NCI-H2171 (cell line): ENCODE results near the gene RGS3.
"Not testable (repeated sequence)": the region's sequence is repeated elsewhere in the genome, so short reads cannot be mapped to it uniquely, and the experiment has no call there.

ENCODE experiments used
- DNase-seq: peaks from one replicate; lab custom pipeline; 2025; lab: John Stamatoyannopoulos, UW

RGS3 gene

DNA sequence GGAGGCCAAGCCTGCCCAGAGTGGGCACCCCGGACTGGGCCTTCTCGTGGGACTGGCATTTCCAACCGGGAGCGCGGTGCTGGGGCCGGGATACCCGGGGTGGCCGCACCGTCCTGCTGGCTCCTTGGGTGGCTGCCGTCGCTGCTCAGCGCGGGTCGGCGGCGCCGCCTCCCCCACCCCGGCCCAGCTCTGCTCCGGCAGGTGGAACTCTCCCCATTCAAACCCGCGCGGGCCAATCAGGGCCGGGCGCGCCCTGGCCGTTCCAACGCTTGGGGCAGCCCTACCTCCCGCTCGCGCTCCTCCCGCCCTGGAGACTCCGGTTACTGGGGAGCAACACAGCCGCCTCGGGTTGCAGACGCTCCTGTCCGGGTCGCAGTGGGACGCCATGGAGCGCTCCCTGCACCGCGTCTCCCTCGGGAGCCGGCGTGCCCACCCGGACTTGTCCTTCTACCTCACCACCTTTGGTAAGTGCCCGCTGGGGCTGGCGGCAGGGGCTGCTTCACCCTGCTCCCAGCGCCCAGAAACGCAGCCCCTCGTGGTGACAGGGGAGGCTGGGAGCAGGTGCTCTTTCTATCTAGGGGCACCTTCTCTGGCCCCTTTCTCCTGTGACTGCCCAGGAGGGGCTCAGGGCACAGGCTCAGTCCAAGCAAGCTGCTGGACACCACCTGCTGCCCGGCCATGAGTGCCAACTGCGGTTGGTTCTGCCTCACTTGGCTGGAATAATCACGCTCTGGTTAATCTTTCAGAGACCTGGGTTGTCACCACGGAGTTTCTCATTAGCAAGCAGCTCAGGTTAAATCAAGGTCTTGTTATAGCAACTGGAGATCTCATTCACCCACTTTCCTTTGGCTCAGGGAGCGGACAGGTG lies at the start of gene RGS3:
Gene RGS3, plus strand, starts transcription at position 310 of the 868 bp plus-strand sequence. Its CDS starts 76 bp downstream, at position 386.
- peak; percentile 80 for DNase-seq

DNA sequence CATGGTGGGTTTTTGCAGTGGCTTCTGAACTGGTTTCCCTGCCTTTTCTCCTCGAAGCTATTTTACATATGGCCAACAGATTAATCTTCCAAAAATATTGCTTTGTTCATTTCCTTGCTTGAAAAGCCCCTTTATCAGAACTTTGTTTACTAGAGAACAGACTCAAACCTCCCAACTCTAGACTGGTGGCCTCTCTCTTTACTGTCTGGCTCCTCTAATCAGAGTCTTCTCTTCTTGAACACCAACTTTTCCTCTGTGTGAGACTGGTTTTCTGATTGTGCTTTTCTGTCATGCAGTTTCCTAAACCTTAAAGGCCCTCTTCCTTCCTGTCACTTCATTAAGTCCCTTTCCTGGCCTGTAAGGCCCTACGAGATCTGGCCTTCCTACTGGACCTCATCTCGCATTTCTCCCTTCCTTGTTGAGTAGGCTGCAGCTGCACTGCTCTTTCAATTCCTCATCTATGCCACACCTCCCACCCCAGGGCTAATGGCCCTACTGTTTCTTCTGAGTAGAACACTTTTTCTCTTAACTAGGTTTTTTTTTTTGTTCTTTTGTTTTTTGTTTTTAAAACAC lies 47.3 kb upstream of the RGS3 start:
- no peak for DNase-seq

DNA sequence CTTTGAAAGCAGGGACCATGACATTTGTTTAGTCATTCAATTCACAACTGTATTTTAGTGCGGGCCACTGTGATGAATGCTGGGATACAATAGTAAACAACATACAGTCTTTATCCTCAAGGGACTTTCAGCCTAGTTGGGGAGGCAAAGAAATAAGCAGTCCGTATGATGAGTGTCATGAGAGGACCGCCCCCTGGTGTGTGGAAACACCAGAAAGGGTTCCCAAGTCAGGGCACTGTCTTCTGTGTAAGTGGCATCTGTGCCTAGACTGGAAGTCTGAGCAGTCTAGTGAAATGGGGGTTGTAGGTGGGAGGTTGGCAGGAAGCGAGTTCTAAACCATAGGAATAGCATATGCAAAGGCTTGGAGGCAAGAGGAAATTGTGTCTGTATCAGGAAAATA lies 46.2 kb upstream of the RGS3 start:
- DNase-seq, result no peak

DNA sequence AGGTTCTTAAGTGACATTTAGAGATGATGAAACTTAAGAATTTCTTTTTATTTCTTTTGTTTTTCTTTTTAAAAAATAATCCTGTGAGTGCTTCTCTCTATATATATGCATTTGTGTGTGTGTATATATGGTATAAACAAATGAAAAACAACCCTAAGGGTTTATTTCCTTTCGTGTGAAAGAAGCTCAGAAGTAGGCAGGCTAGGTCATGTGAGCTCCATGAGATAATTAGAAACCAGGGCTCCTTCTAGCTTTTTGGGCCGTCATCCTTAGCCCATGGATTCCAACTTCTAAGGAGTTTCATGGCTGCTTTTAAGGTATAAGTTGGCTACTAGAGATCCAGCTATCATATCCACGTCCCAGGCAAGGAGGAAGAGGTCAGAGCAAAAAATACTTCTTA lies 41.8 kb upstream of the RGS3 start:
- DNase-seq, result no peak

DNA sequence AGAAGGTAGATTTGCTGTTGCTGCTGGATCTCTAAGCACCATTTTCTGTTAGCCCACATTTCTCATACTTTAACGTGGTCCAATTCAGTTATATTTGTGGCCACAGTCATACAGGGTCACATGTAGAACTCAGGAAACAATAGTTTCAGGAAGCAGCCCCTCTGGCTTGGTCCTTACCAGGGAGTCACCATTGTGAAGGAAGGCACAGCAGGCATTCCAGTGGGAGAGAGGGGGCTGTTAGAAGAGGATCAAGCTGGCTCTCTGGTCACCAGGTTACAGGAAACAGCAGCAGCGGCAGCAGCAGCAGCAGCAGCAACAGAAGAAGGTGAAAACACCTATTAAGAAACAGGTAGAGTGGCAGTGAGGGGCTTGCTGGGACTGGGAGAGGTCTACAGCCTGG lies 38.5 kb upstream of the RGS3 start:
- DNase-seq, result no peak

DNA sequence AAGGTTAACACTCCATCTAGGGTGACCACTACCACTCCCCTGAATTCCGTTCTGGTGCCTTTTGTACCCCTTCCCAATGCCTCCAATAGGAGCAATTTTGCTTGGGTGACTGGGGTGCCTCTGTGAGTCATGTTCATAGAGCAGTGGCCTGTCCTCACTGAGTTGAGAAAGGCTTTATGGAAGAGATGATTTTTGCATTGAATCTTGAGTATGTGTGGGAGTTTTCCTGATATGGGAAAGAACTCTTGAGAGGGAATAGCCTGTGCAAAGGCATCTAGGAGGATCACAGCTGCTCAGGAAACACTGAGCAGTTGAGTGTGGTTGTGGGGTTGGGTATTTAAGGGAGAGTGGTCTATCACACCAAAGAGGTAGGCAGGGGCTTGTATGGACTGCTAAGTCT lies 36.8 kb upstream of the RGS3 start:
- no peak for DNase-seq

DNA sequence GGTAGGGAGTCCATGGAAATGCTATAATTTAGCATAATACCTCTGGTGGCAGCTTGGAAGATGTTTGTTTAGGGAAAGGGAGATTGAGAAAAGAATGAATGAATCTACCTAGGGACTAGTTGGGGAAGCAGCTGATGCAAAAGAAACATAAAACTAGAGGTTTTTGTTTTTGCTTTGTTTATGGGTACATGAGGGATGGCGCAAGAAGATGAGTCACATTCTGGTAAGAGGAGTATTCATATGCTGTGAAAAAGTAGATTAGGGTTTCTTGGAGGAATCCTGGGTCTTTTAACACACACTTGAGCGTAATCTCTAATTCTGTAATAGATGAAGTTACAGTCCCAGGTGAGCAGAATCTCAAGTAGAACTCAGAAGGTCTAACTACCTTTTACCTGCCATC lies 35.9 kb upstream of the RGS3 start:
- DNase-seq, result no peak

DNA sequence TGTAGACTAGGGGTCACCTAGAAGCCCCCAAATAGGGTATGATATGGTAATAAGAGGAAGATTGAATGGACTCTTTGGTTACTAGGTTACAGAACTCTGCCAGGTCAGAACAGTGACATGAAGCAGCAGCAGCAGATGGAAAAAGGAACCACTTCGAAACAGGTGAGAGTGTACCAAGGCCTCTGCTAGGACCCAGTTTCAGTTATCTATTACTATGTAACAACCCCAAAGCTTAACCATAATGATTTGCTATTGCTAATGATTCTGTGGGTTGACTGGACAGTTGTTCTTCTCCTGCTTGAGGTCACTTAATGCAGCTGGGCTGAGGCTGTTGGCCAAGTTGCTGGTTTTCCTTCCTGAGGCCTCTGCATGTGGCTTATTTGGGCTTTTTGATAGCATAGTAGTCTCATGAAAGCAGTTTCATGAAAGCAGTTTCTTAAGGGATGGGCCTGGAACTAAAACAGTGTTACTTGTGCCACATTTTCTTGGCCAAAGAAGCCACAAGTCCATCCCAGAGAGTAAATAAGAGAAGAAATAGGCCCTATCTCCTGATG lies 35.4 kb upstream of the RGS3 start:
- no peak for DNase-seq

DNA sequence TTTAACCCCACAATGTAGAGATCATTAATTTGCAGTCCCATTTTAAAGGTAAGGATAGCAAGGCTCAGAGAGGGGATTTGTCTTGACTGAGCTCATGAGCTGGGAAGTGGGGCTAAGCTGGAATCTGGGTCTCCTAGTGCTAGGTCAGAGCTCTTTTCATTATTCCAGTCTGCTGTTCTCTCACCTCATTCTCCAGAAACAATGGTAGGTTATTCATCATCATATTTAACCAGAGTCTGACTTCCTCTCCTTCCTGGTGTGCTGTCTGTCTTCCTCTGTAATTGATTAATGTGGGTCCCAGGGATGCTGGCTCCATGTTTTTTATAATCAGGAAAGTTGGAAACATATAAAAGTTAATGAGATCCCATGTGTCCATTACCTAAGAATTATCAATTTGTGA lies 32.3 kb upstream of the RGS3 start:
- no peak for DNase-seq

DNA sequence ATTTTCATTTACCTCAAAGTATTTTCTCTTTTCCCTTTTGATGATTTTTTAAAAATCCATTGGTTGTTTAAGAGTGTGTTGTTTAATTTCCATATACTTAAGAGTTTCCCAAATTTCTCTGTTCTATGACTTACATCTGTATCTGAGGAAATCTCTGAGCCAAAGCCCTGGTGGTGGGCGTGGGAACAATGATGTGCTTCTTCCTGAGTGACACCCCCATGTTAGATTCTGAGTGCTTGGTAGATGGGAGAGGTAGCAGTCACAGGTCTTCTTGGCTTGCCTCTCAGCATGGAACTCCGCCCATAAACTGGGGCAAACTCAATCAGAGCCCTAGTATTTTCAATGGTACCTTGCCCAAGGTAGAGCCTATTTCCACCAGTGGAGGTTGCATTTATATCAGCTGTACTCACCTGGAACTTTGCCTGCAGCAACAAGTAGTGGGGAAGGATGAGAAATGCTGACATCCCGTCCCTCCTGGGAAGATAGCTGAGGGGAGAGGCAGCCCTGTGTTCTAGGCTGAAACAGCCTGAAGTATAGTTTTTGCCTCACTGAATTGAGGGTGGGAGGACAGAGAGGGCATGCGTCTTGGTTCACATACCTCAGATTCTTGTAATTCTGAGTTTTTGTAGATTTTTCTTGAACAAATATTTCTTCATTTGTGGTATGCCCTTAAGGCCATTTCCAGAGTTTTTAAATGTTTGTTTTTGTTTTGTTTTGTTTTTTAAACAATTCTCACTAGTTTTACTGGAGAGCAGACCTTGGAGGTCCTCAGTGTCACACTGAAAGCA lies 26.6 kb upstream of the RGS3 start:
- no peak for DNase-seq

DNA sequence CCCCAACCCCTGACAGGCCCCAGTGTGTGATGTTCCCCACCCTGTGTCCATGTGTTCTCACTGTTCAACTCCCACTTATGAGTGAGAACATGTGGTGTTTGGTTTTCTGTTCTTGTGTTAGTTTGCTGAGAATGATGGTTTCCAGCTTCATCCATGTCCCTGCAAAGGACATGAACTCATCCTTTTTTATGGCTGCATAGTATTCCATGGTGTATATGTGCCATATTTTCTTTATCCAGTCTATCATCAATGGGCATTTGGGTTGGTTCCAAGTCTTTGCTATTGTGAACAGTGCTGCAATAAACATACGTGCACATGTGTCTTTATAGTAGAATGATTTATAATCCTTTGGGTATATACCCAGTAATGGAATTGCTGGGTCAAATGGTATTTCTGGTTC lies 25.8 kb upstream of the RGS3 start:
- not testable (repeated sequence) for DNase-seq

DNA sequence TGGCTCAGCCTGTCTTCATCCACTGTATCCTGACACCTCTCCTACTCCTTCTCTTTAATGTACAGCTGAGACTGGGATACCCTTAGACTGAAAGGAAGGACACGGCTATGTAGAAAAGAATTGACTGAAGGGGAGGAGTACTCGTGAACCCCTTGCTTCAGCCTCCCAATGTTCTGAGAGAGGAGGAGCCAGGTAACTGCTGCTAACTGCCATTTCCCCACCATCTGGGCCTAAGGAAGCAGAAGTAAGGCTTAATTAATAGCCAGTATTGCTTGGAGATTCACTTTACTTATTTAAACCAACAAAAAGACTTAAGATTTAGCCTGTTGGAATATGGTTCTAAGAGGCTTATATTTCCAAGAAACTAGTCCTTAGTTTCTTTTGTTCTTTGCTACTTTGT lies 18.8 kb upstream of the RGS3 start:
- DNase-seq, result peak; percentile 2

DNA sequence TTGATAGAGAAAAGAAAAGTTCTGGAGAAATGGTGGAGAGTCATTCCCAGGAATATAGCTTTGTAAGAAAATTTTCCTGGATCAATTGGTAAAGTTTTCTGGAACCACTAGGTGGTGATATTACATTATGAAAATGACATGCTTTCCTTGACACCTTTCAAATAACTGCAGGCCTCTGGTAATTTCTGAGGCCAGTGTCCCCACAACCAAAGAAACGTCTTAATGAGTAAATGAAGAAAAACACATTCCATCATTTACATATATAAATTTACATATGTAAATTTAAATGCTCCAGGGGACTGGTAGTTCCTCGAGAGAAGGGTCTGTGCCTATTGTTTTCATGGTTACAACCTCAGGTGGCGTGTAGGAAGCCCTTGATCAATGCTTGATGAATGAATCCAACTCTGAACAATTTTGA lies 17.2 kb upstream of the RGS3 start:
- peak; percentile 29 for DNase-seq

DNA sequence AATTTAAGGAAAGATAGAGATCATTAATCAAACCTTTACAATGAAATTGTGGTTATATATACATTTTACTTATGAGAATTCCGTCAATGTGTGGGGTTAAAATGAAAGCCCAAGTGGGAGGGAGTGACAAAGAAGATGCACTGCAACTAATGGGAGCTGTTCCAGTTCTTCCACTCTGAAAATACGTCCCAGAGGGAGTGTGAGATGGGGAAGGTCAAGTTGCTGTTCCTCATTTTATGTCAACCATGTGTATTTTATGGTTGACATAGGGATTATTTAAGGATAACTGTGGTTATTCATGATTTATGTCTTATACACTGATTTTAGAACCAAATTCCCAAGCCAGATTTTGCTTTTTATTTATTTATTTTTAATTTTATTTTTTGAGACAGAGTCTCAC lies 14.2 kb upstream of the RGS3 start:
- no peak for DNase-seq

DNA sequence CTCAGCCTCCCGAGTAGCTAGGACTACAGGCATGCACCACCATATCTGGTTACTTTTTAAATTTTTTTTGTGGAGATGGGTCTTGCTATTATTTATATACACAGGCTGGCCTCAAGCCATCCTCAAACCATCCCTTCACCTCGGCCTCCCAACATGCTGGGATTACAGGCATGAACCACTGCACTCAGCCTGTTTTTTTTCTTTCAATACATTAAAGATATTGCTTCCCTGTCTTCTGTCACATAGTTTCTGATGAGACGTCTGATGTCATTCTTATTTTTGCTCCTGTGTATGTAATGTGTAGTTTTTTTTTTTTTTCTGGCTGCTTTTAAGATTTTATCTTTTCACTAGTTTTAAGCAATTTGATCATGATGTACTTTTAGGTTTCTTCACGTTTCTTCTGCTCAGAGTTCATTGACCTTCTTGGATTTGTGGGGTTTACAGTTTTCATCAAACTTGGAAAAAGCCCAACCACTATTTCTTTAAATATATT lies 11.4 kb upstream of the RGS3 start:
- no peak for DNase-seq

DNA sequence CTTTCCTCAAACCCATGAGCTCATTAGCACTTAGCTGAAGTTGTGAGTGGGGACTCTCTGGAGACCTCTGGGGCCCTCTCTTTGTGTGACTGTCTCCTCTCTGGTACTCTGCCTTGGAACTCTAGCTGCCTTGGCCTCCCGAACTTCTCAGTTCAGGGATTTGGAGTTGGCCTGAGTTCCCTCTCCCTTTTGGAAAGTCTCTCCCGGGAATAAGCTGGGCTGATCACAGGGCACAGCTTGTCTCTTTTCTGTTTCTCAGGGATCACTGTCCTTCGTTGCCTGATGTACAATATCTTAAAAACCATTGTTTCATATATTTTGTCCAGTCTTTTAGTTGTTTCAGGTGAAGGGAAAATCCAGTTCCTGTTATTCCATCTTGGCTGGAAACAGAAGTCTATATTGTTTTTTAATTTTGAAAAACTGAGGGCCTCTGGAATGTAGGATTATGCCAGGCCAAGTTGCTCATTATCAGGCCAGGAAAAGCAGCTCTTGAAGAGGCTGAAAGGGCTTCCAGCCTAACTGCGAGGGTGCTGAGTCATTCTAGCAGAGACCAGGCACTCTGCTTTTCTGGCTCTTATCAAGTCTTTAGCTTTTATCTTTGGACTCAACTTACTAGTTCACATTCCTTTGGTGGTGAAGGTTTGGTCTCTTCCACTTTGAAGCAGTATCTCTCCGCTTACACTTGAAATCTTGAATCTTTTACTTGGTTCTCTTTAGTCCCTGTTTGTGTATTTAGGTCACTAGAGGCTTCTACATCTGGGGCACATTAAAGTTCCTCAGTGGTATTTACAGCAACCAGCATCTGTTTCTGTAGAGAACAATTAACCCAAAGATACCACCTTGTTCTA lies 8.4 kb upstream of the RGS3 start:
- no peak for DNase-seq

DNA sequence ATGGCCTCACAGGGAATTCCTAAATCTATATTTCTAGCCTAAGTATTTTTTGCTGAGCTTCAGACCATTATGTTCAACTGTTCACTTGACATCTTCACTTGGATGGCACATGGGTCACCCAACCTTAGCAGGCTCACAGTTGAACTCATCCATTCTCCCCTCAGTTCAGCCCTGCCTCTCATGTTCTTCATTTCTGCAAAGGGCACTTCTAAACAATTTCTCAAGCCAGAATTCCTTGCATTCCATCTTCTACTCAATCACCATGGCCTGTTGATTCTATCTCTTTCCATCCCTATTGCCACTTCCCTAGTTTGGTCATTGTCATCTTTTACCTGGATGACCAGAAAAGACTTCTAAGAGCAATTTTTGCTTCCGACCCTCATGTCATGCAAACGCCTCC lies 7.3 kb upstream of the RGS3 start:
- no peak for DNase-seq

DNA sequence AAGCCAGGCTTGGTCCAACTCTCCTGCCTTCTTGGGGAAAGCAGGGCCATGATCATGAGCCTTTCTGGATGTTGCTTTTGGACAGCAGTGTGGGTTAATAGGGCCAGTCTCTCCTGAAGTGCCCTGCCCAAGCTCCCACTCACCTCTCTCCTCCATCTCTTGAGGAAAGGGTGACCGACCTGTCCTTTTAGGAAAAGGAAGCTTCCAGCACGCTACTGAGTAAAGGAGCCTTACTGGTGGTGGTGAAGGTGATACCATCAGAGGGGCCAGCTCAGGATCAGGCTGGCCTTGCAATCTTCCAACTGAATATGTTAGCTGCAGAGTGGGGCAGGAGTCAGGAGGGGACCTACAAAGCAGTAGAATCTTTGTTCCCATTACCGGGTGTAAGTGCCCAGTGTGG lies 2.2 kb upstream of the RGS3 start:
- no peak for DNase-seq

DNA sequence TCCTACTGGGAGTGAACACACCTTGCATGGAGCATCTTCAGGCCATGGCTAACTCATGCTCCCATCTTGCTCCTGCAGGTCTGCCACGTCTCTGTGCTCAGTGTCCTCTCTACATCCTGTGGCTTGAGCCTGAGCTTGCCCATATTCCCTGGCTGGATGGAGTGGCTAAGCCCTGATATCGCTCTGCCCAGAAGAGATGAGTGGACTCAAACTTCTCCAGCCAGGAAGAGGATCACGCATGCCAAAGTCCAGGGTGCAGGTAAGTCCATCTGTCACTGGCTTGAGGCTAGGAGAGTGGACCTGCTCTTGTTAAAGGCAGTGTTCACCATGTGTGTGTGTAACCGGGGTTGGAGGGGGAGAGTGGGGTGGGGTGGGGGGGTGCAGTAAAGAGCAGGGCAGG lies 1.6 kb upstream of the RGS3 start:
- DNase-seq, result no peak

DNA sequence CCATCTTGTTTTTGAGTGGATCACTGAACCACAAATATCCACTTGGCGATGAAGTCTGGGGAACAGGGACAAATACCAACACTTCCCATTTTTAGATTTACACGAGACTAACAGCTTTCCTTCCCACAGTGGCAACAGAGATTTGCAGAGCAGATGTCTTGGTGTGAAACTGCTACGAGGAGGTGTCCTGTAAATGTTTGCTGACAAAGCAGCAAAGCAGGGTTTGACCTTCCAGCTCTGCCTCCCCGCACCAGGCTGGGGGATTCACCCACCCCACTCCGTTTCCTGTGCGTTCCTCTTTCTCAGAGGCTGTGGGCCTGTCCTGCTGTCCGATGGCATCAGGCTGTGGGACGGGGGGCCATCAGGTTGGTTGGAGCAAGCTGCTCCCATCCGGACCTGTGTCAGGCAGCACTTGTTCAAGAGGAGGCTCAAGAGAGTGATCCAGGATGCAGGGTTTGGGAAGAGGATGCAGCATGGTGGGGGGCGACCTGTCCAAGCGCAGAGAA lies 693 bp upstream of the RGS3 start:
- no peak for DNase-seq

DNA sequence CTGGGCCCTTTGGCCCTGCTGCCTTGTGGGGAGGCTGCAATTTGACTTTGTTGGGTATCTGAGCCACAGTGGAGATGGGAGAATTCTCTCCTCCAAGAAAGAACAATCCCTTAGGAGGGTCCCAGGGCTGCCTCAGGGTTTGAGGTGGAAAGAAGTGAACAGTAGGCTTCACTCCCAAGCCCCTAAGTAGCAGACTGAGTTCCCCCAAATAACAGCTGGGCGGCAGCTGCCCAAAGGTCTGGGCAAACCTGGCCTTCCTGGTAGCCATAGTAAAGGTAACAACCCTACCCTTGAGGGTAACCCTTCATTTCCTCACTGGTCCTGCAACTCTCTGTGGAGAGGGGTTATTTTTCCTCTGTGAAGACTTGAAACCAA lies 746 bp downstream of the RGS3 start:
- DNase-seq, result no peak
